Fibroblast of lung (primary cell): ENCODE results near the gene ZDHHC8.

Source experiments
- EZH2 ChIP-seq: IDR thresholded peaks from 2 replicates; pipeline ENCODE4 v1.5.1; 2012; ENCODE audit warnings: low read length, control low read depth, mild to moderate bottlenecking; ENCODE audit errors: missing control alignments
- TF ChIP-seq, protein P1 (sequence below), 2 donors: IDR thresholded peaks in 1 of 2; conservative IDR thresholded peaks in 1 of 2; 1 replicate in 1 of 2; 2 replicates in 1 of 2; pipeline ENCODE4 v1.5.1; 2011 to 2012; ENCODE audit warnings: low read length in 2 of 2, control low read depth in 1 of 2, inconsistent platforms in 1 of 2, low read depth in 1 of 2, mild to moderate bottlenecking in 1 of 2

DNA sequence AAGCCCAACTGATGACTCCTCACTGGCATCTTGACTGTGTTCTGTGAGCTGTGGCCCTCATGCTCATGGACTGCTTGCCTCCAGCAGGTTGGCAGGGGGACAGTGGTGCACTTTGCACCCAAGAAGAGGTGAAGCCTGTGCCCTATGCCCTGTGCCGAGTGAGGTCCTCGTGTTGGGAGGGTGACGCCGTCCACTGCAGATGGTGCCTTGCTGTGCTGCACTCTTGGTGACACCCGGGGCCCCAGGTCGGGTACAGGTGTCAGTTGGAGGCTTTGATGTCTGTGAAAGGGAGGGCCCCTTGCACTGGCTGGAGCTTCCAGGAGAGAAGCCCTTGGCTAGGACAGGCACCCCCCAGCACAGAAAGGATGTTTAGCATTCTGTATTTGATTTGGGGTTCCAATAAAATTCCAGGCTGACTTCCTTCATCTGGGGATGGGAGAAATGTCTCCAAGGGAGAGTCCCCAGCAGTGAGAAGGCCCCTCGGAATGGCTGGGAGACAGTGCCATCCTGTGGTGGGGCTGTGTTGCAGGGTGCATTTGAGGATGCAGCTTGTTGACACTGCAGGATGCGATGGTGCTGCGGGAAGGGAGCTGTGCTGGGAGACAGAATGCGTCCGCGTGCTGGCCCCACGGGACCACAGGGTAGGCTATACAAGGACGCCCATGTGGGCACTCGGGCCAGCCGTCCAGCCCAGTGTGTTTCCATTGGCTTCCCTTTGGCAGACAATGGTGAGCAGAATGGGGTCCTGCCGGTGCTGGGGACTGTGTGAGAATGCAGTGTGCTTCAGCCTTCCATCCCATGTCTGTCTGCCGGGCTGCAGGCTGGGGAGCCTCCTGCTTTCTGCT lies 2.5 kb upstream of the ZDHHC8 start:
- TF ChIP-seq, protein P1, sequence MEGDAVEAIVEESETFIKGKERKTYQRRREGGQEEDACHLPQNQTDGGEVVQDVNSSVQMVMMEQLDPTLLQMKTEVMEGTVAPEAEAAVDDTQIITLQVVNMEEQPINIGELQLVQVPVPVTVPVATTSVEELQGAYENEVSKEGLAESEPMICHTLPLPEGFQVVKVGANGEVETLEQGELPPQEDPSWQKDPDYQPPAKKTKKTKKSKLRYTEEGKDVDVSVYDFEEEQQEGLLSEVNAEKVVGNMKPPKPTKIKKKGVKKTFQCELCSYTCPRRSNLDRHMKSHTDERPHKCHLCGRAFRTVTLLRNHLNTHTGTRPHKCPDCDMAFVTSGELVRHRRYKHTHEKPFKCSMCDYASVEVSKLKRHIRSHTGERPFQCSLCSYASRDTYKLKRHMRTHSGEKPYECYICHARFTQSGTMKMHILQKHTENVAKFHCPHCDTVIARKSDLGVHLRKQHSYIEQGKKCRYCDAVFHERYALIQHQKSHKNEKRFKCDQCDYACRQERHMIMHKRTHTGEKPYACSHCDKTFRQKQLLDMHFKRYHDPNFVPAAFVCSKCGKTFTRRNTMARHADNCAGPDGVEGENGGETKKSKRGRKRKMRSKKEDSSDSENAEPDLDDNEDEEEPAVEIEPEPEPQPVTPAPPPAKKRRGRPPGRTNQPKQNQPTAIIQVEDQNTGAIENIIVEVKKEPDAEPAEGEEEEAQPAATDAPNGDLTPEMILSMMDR (conservative IDR thresholded peaks at IDR 0.05 in 1 of 2, IDR thresholded peaks at IDR 0.05 in 1 of 2; ENCODE audit: low read depth in 1 of 2, low read length in 2 of 2) = peak; percentile 20 to 39
- no peak for TF ChIP-seq EZH2
